Activated CD4-positive, CD25-positive, alpha-beta regulatory T cell (primary cell): ENCODE results near the gene UGGT1.
A peak's percentile ranks its signal among the peaks of the same experiment; 100 is the strongest.

ENCODE experiments used
- DNase-seq, 4 experiments: peaks; one replicate each; lab custom pipeline; 2025; lab: John Stamatoyannopoulos, UW

Gene UGGT1, protein sequence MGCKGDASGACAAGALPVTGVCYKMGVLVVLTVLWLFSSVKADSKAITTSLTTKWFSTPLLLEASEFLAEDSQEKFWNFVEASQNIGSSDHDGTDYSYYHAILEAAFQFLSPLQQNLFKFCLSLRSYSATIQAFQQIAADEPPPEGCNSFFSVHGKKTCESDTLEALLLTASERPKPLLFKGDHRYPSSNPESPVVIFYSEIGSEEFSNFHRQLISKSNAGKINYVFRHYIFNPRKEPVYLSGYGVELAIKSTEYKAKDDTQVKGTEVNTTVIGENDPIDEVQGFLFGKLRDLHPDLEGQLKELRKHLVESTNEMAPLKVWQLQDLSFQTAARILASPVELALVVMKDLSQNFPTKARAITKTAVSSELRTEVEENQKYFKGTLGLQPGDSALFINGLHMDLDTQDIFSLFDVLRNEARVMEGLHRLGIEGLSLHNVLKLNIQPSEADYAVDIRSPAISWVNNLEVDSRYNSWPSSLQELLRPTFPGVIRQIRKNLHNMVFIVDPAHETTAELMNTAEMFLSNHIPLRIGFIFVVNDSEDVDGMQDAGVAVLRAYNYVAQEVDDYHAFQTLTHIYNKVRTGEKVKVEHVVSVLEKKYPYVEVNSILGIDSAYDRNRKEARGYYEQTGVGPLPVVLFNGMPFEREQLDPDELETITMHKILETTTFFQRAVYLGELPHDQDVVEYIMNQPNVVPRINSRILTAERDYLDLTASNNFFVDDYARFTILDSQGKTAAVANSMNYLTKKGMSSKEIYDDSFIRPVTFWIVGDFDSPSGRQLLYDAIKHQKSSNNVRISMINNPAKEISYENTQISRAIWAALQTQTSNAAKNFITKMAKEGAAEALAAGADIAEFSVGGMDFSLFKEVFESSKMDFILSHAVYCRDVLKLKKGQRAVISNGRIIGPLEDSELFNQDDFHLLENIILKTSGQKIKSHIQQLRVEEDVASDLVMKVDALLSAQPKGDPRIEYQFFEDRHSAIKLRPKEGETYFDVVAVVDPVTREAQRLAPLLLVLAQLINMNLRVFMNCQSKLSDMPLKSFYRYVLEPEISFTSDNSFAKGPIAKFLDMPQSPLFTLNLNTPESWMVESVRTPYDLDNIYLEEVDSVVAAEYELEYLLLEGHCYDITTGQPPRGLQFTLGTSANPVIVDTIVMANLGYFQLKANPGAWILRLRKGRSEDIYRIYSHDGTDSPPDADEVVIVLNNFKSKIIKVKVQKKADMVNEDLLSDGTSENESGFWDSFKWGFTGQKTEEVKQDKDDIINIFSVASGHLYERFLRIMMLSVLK (N-terminal part only)

GRCh38 chr2:128090945-128091725 lies at the start of gene UGGT1:
Gene UGGT1 (plus strand): TSS chr2:128091200. CDS start chr2:128091358, 158 bp downstream.
- peak; percentile 77 to 88 (median 85) for DNase-seq

GRCh38 chr2:128041561-128041960 lies 49.4 kb upstream of the UGGT1 start:
- no peak for DNase-seq

DNA sequence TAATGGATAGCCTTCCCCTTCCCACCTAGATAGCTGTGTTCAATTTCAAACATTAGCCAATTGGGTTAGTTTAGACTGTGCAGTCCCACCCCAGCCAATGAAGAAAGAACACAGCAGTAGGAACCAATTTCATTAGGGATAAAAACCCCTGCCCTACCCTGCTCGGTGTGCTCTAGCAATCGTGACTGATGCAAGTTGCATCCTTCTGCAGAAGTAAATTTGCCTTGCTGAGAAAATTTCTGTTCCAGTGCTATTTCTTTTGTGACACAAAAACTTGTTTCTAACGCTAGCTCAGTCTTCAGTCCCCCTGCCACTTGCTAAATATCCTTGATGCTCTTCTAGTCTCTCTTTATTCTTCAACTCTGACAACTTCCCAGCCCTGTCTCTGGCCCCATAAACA lies 48.0 kb upstream of the UGGT1 start:
- DNase-seq, result no peak

DNA sequence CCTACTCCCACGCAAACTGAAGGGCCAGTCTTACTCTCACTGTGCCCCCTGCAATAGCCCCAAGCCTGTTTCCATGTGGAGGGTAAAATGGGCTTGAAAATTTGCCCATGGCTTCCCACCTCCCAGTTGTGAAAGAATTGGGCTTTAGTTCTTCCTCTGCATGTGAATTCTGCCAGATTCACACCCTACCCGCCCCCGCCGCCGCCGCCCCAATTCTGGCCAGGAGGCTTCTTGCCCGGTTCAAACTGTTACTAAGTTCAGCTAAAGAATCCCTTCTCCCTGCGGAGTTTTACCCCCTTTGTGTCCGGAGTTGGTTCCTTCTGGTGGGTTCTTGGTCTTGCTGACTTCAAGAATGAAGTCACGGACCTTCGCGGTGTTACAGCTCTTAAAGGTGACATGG lies 37.7 kb upstream of the UGGT1 start:
- no peak for DNase-seq

DNA sequence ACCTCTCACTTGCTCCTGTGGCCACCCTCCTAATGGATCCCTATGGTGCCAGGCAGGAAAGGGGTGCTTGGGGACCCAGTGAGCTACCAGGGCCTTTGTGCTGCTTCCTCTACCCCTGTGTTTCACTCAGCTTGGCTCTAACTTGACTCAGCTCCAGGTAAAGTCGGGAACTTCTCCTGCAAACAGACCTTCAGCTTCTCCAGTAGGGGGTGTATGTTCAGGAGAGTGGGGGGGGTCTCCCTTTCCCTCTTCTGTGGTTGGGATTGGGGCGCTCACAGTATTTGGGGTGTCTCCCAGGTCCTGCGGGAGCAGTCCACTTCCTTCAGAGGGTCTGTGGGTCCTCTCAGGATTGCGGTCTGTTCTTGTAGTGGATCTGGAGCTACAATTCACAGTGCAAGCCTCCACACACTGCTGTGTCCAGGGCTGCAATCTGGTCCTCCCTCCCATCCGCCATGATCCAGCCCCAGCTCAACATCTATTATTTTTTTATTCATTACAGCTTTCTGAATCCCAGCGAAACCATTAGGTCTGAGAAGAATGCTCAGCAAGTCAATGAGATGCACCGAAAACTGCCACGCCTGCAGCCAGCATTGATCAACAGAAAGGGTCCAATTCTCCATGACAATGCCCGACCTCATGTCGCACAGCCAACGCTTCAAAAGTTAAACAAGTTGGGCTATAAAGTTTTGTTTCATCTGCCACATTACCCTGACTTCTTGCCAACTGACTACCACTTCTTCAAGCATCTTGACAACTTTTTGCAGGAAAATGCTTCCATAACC lies 36.7 kb upstream of the UGGT1 start:
- DNase-seq, result no peak

DNA sequence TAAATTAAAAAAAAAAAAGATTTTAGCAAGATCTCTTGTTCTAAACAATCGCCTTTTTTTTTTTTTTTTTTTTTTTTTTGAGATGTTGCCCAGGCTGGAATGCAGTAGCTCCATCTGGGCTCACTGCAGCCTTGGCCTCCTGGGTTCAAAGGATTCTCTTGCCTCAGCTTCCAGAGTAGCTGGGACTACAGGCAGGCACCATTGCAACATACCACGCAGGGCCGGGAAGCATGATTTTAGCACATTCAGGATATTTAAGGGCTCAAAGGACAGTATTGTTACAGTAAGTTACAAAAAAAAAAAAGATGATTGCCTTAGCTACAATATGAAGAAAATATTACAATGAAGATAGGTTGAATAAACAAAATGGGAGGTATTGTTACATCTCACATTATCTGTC lies 33.7 kb upstream of the UGGT1 start:
- DNase-seq, result no peak

DNA sequence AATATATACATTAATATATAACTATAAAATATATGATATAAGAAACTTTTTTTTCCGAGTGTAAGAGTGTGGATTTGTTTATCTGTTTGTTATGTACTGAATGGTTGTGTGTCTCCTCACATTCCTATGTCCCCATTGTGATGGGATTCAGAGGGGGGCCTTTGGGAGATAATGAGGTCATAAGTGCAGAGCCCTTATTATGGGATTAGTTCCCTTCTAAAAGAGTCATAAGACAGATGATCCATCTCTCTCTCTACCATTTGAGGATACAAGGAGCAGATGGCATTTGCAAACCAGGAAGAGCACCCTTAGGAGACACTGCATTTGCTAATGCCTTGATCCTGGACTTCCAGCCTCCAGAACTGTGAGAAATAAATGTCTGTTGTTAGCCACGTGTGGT lies 32.9 kb upstream of the UGGT1 start:
- no peak for DNase-seq

DNA sequence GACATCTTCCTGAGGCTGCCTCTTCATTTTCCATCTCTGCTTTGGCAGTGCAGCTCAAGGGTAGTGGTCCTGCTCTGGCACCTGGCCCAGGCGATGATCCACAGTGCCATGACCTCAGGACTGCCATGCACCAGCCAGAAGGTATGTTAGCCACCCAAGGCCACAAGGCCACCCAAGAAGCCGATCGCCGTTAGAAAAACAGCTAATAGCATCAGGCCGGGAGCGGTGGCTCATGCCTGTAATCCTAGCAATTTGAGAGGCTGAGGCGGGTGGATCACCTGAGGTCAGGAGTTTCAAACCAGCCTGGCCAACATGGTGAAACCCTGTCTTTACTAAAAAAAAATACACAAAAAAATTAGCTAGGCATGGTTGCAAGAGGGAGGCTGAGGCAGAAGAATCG lies 28.4 kb upstream of the UGGT1 start:
- no peak for DNase-seq

GRCh38 chr2:128064353-128064752 lies 26.6 kb upstream of the UGGT1 start:
- no peak for DNase-seq

- DNase-seq, result no peak
These were observed 21.2 kb upstream of the UGGT1 start for GRCh38 chr2:128069769-128070168.

DNA sequence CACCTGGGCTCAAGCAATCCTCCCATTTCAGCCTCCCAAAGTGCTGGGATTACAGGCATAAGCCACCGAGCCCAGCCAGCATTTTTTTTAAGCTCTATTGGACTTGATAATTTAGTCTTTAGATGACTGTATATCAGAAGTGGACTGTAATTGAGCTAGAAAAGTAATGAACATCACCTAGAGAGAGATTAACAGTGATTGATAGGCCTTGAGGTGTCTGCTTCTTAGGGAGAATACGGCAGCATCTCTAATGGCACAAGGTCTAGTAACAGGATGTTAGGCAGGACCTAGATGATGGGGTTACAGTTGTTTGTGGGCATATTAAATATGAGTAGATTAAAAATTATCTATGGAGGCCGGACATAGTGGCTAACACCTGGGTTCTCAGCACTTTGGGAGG lies 17.7 kb upstream of the UGGT1 start:
- no peak for DNase-seq

DNA sequence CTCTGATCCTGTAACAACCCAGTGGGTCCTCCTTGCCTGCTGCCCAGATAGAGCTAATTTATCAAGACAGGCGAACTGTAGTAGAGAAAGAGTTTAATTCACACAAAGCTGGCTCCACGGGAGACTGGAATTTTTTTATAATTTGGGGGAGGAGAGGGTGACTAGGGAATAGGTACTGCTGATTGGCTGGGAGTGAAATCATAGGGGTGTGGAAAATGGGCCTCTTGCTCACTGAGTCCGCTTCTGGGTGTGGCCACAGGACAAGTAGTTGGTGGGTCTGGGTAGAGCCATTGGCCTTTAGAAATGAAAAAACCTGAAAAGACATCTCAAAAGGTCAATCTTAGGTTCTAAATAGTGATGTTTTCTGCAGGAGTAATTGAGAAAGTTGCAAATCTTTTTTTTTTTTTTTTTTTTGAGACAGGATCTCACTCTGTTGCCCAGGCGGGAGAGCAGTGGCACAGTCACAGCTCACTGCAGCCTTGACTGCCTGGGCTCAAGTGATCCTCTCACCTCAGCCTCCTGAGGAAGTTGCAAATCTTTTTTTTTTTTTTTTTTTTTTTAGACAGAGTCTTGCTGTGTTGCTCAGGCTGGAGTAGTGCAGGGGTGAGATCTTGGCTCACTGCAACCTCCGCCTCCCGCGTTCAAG lies 14.4 kb upstream of the UGGT1 start:
- DNase-seq, result no peak

GRCh38 chr2:128084757-128085156 lies 6.2 kb upstream of the UGGT1 start:
- DNase-seq, result no peak

DNA sequence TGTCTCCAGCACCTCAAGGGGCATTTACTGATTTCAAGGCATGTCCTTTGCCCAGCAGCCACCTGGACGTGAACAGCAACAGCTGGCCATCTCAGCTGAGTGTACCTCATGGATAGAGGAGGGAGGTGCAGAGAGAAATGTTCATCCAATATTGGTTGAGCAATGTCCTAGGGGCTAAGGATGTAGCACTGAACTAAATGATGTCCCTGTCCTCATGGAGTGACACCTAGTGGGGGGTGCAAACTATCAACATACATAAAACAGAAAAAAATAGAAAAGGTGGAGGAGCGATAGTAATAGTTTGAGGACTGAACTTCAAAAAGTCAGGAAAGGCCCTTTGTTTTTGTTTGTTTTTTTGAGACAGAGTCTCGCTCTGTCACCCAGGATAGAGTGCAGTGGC lies 4.8 kb upstream of the UGGT1 start:
- DNase-seq, result no peak

- DNase-seq, result no peak
These were observed 440 bp upstream of the UGGT1 start for GRCh38 chr2:128090575-128090944.

GRCh38 chr2:128091726-128092080 lies 703 bp downstream of the UGGT1 start:
- DNase-seq, result no peak

- DNase-seq, result no peak
These were observed 1.7 kb downstream of the UGGT1 start for GRCh38 chr2:128092656-128093055.

DNA sequence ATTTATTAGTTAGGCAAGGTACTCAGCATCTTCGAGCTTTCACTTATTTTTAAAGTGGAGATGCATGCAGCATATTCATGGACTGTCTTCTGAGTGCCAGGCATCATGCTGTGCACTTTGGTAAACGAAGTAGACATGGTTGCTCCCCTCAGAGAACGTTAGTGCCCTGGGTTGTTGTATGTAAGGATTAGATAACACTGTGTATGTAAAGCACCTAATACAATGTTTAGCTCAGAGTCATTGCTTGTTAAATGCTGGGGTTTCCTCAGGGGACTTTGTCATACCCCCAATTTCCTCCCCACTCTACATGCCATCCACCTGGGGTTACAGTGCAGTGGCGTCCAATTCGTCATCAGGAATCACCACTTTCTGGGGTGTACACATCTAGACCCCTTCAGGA lies 2.8 kb downstream of the UGGT1 start:
- DNase-seq, result no peak

DNA sequence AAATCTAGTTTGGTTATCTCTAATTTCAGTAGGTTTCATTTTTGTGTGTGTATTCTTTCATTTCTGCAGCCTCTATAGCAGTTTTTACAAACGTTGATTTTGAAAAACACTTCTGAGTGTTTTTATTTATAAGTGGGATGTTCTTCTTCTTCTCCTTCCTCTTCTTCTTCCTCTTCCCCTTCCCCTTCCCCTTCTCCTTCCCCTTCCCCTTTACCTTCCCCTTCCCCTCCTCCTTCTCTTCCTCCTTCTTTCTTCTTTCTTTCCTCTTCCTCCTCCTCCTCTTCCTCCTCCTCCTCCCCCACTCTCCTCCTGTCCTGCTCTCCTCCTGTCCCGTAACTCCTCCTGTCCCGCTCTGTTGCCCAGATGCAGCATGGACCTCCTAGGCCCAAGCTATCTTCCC lies 4.2 kb downstream of the UGGT1 start:
- no peak for DNase-seq

GRCh38 chr2:128103407-128103806 lies 12.4 kb downstream of the UGGT1 start:
- DNase-seq, result no peak
